NCI-H128 (cell line): ENCODE measurements around the gene PELI1.
A peak's percentile ranks its signal among the peaks of the same experiment; 100 is the strongest.

Experiments
- DNase-seq: peaks from one replicate; lab custom pipeline; 2025; ENCODE audit not compliant: unreplicated experiment; lab: John Stamatoyannopoulos, UW

PELI1 gene

GRCh38 chr2:64157792-64158191 lies 13.6 kb upstream of the PELI1 start:
- DNase-seq = no peak

GRCh38 chr2:64153811-64154210 lies 9.6 kb upstream of the PELI1 start:
- DNase-seq = no peak

GRCh38 chr2:64151476-64151875 lies 7.3 kb upstream of the PELI1 start:
- no peak for DNase-seq

- no peak for DNase-seq
These were observed 1.5 kb upstream of the PELI1 start for GRCh38 chr2:64145714-64146113.

- no peak for DNase-seq
These were observed 899 bp upstream of the PELI1 start for GRCh38 chr2:64145119-64145518.

GRCh38 chr2:64143169-64144056 lies 807 bp downstream of the PELI1 start:
- peak; percentile 8 for DNase-seq

GRCh38 chr2:64142741-64143168 lies 1.5 kb downstream of the PELI1 start:
- DNase-seq = no peak

GRCh38 chr2:64141674-64142405 lies 2.4 kb downstream of the PELI1 start:
- DNase-seq = no peak

GRCh38 chr2:64140665-64141200 lies 3.5 kb downstream of the PELI1 start:
- DNase-seq = no peak

- DNase-seq = no peak
These were observed 4.3 kb downstream of the PELI1 start for GRCh38 chr2:64139956-64140355.

- no peak for DNase-seq
These were observed 6.2 kb downstream of the PELI1 start for GRCh38 chr2:64137996-64138395.

- DNase-seq = no peak
These were observed 6.7 kb downstream of the PELI1 start for GRCh38 chr2:64137567-64137966.

- no peak for DNase-seq
These were observed 8.8 kb downstream of the PELI1 start for GRCh38 chr2:64135421-64135820.

GRCh38 chr2:64134813-64135212 lies 9.4 kb downstream of the PELI1 start:
- DNase-seq = no peak

- no peak for DNase-seq
These were observed 10.4 kb downstream of the PELI1 start for GRCh38 chr2:64133828-64134227.

GRCh38 chr2:64133354-64133753 lies 10.9 kb downstream of the PELI1 start:
- no peak for DNase-seq

- DNase-seq = no peak
These were observed 13.9 kb downstream of the PELI1 start for GRCh38 chr2:64130333-64130732.

- no peak for DNase-seq
These were observed 15.3 kb downstream of the PELI1 start for GRCh38 chr2:64128943-64129391.

- DNase-seq = no peak
These were observed 15.8 kb downstream of the PELI1 start for GRCh38 chr2:64128406-64128805.

- no peak for DNase-seq
These were observed 17.1 kb downstream of the PELI1 start for GRCh38 chr2:64127119-64127518.

GRCh38 chr2:64126601-64127000 lies 17.6 kb downstream of the PELI1 start:
- no peak for DNase-seq

GRCh38 chr2:64124571-64124970 lies 19.6 kb downstream of the PELI1 start:
- no peak for DNase-seq
